H1 (cell line): ENCODE results near the gene SEMA3F. TPM values are rescaled to one million over a fixed set of nuclear protein-coding genes. Genes with fewer than 3 reads are reported as not detected.

Source experiments
- CHD1 ChIP-seq: IDR thresholded peaks from 2 replicates; pipeline ENCODE4 v1.6.1; 2012; ENCODE audit warnings: low read depth, low read length, improper control_type of control experiment
- CHD7 ChIP-seq: fragments of 300-600 bp; sonication (generic); IDR thresholded peaks from 2 replicates; pipeline ENCODE4 v1.7.1; 2012; ENCODE audit warnings: low read length, moderate library complexity, mild to moderate bottlenecking, inconsistent platforms; ENCODE audit not compliant: insufficient replicate concordance
- CTCF ChIP-seq, 3 experiments: IDR thresholded peaks; 1 replicate in 2 of 3; 2 replicates in 1 of 3; pipeline versions ENCODE4 v1.5.1 to v1.6.1; 2011; ENCODE audit warnings: low read length in 3 of 3, mild to moderate bottlenecking in 3 of 3, inconsistent platforms in 2 of 3, low read depth in 1 of 3, moderate library complexity in 1 of 3; ENCODE audit not compliant: insufficient read depth in 1 of 3; ENCODE audit errors: control extremely low read depth in 1 of 3
- PHF8 ChIP-seq: fragments of 200-600 bp; sonication (generic); conservative IDR thresholded peaks from 2 replicates; pipeline ENCODE4 v1.7.1; 2012; ENCODE audit warnings: low read depth, mild to moderate bottlenecking, inconsistent platforms, low read length, moderate library complexity
- RFX5 ChIP-seq: IDR thresholded peaks from 2 replicates; pipeline ENCODE4 v1.6.1; 2011; ENCODE audit warnings: low read depth, low read length, improper control_type of control experiment, borderline replicate concordance
- polyA plus RNA-seq, 7 experiments: library from polyadenylated mRNA; depleted of rRNA in 3 of 7; stranded (reverse) in 5 of 7; unstranded in 2 of 7; fragments of >200 nt in 5 of 7; fragments of 200-250 nt in 2 of 7; gene quantifications; 1 replicate in 5 of 7; 2 replicates in 1 of 7; 4 replicates in 1 of 7; pipeline versions ENCODE4 v1.2.1 to v1.2.3, GENCODE V29; 2011 to 2013; ENCODE audit warnings: missing spikeins in 2 of 7, mixed read lengths in 2 of 7
- total RNA-seq: library from RNA; stranded (reverse); fragmentation: NEBNext Ultra II Directional; extraction: Animal tissue kit (Norgen Biotek cat#: 25700); gene quantifications from 2 replicates; pipeline ENCODE4 v1.2.1, GENCODE V29; 2021

The SEMA3F gene
- total and polyA plus RNA-seq, 2 of the 8 experiments (the other 6 are each of a cell fraction or from before 2014, with no cell fraction given), result 20.3 to 37.0 TPM

- no peak for TF ChIP-seq CTCF (IDR thresholded peaks at IDR 0.05; ENCODE audit: control extremely low read depth in 1 of 3, insufficient read depth in 1 of 3, low read depth in 1 of 3, low read length in 3 of 3)
- TF ChIP-seq RFX5, result no peak
- no peak for TF ChIP-seq CHD1
- no peak for TF ChIP-seq PHF8
- no peak for TF ChIP-seq CHD7
- TF ChIP-seq, all 59 proteins: peak for 0
Measured at GRCh38 chr3:50203113-50203808, 48.1 kb downstream of the SEMA3F start (continued).
